ENCODE measurements around the gene ELP4. TPM values are rescaled to one million over a fixed set of nuclear protein-coding genes. Genes with fewer than 3 reads are reported as not detected.

The ELP4 gene
- total and polyA plus RNA-seq, 9 of the 15 experiments (the other 6 are each of a cell fraction or from before 2014, with no cell fraction given): 24.1 to 60.3 (median 38.7) TPM

GRCh38 chr11:31643857-31644256, 134.3 kb downstream of the ELP4 start:
- ATAC-seq (no peak), DNase-seq (ENCODE audit: extremely low read depth in 1 of 4, low spot score in 3 of 4) (no peak), FAIRE-seq (no peak)
- TF ChIP-seq DDX20 (tag; IDR thresholded peaks at IDR 0.05; ENCODE audit: low read depth): no peak
- TF ChIP-seq TEAD2 (tag; IDR thresholded peaks at IDR 0.05): no peak
- no peak for TF ChIP-seq EWSR1 (IDR thresholded peaks at IDR 0.05; ENCODE audit: borderline replicate concordance, low read depth, partially characterized antibody)
- no peak for TF ChIP-seq HNRNPUL1 (IDR thresholded peaks at IDR 0.05; ENCODE audit: low read length)
- TF ChIP-seq TAF15 (IDR thresholded peaks at IDR 0.05; ENCODE audit: low read depth, low read length): no peak
- TF ChIP-seq POLR2H (tag; IDR thresholded peaks at IDR 0.05; ENCODE audit: low read depth): no peak
- TF ChIP-seq ZNF407 (IDR thresholded peaks at IDR 0.05; ENCODE audit: low read depth): no peak
- in situ Hi-C loops (cut with MboI): loop anchor here (10.0 kb wide), 1 partner anchor 231 kb away; no protein-coding TSS in a partner anchor
- POLR2A ChIA-PET: no interaction called here
- Histone ChIP-seq H3K4me1 (replicated peaks in 1 of 2; ENCODE audit: control insufficient read depth in 2 of 2, insufficient read depth in 2 of 2, low read length in 2 of 2) (no peaks in the 10 kb centered on the region), H3K9me1 (ENCODE audit: control insufficient read depth, insufficient read depth, low read length) (no peaks in the 10 kb centered on the region), H3K36me3 (ENCODE audit: control insufficient read depth, insufficient read depth, low read length) (no peaks in the 10 kb centered on the region), H4K20me1 (replicated peaks; ENCODE audit: control insufficient read depth, insufficient read depth, low read length) (no peaks in the 10 kb centered on the region), H3K79me2 (ENCODE audit: control insufficient read depth, insufficient read depth, low read length) (no peaks in the 10 kb centered on the region), H2AFZ (ENCODE audit: low read depth, low read length) (no peak overlapping the region), H3K9me3 (replicated peaks; ENCODE audit: control insufficient read depth, insufficient read depth, low read depth, low read length) (no peaks in the 10 kb centered on the region), H3K27me3 (ENCODE audit: control insufficient read depth in 2 of 2, insufficient read depth in 2 of 2, low read length in 2 of 2) (no peaks in the 10 kb centered on the region), H3K9ac (ENCODE audit: insufficient read depth in 1 of 2, low read depth in 2 of 2, low read length in 2 of 2) (no peak overlapping the region), H3K4me2 (ENCODE audit: insufficient read depth, low read length) (no peak overlapping the region), H3K27ac (ENCODE audit: extremely low read depth, low read depth, low read length) (no peak overlapping the region), H3K4me3 (no peak overlapping the region)
- 54% methylated on average over 1 of the region's 1 CpG for WGBS (ENCODE audit: insufficient coverage, low coverage, missing lambda C conversion rate)
- BruUV-seq (replicated peaks): no TSS peak
- intact Hi-C loops (cut with micrococcal nuclease): loop anchor here (5.0 to 10.0 kb wide), 2 partner anchors 168 to 531 kb away; partner anchors contain the start of gene PAX6
- CTCF ChIA-PET (ENCODE audit: low intra/inter-chr PET ratio): no interaction called here

All from K562 (cell line).